GM12875 (cell line): Measurements from ENCODE around the gene IPO9.
"Not testable (repeated sequence)": the region's sequence is repeated elsewhere in the genome, so short reads cannot be mapped to it uniquely, and the experiment has no call there.

Experiments
- H3K4me3 ChIP-seq: one replicate; pipeline ENCODE4 v1.5.1; 2011; ENCODE audit warnings: low read depth, low read length, control low read depth
- TF ChIP-seq, protein P1 (sequence below): IDR thresholded peaks from 2 replicates; pipeline ENCODE4 v1.5.1; 2011; ENCODE audit warnings: low read depth, mild to moderate bottlenecking, control low read depth, inconsistent platforms, low read length, moderate library complexity, borderline replicate concordance; ENCODE audit not compliant: insufficient read depth

Gene IPO9

GRCh38 chr1:201838381-201838780, 9.4 kb downstream of the IPO9 start:
- H3K4me3 ChIP-seq, result no peak overlapping the region
- TF ChIP-seq, protein P1, sequence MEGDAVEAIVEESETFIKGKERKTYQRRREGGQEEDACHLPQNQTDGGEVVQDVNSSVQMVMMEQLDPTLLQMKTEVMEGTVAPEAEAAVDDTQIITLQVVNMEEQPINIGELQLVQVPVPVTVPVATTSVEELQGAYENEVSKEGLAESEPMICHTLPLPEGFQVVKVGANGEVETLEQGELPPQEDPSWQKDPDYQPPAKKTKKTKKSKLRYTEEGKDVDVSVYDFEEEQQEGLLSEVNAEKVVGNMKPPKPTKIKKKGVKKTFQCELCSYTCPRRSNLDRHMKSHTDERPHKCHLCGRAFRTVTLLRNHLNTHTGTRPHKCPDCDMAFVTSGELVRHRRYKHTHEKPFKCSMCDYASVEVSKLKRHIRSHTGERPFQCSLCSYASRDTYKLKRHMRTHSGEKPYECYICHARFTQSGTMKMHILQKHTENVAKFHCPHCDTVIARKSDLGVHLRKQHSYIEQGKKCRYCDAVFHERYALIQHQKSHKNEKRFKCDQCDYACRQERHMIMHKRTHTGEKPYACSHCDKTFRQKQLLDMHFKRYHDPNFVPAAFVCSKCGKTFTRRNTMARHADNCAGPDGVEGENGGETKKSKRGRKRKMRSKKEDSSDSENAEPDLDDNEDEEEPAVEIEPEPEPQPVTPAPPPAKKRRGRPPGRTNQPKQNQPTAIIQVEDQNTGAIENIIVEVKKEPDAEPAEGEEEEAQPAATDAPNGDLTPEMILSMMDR, result no peak

- not testable (repeated sequence) for H3K4me3 ChIP-seq
Observed at GRCh38 chr1:201839089-201839488, 10.1 kb downstream of the IPO9 start.

DNA sequence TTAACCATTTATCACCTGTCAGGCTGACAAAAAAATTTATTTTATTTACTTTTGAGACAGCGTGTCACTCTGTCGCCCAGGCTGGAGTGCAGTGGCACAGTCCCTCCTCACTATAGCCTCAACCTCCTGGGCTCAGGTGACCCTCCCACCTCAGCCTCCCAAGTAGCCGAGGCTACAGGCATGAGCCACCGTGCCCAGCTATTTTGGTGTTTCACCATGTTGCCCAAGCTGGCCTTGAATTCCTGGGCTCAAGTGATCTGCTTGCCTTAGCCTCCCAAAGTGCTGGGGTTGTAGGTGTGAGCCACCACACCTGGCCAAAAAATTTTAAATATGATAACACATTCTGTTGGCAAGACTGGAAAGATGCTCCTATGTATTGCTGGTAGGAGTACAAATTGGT, 11.1 kb downstream of the IPO9 start:
- H3K4me3 ChIP-seq, result no peak overlapping the region
- TF ChIP-seq, protein P1, result no peak

DNA sequence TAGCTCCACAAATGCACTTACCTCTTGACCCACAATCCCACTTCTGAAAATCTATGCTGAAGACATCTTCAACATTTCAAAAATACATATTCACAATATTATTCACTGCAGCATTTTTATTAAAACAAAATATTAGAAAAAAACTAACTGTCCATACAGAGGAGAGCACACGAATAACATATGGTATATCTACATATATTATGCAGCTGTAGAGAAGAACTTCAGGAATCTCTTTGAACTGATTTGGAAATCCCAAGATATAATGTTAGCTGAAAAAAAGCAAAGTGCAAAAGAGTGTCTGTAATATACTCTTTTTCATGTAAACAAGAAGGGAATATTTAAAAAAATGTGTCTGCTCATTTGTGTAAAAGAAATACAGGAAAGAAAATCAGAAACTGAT, 11.5 kb downstream of the IPO9 start:
- no peak overlapping the region for H3K4me3 ChIP-seq
- TF ChIP-seq, protein P1, result no peak

- TF ChIP-seq, protein P1, result no peak
- H3K4me3 ChIP-seq, result no peak overlapping the region
Observed at GRCh38 chr1:201841265-201841912, 12.4 kb downstream of the IPO9 start.

GRCh38 chr1:201842472-201843027, 13.6 kb downstream of the IPO9 start:
- H3K4me3 ChIP-seq, result no peak overlapping the region
- TF ChIP-seq, protein P1, result no peak

DNA sequence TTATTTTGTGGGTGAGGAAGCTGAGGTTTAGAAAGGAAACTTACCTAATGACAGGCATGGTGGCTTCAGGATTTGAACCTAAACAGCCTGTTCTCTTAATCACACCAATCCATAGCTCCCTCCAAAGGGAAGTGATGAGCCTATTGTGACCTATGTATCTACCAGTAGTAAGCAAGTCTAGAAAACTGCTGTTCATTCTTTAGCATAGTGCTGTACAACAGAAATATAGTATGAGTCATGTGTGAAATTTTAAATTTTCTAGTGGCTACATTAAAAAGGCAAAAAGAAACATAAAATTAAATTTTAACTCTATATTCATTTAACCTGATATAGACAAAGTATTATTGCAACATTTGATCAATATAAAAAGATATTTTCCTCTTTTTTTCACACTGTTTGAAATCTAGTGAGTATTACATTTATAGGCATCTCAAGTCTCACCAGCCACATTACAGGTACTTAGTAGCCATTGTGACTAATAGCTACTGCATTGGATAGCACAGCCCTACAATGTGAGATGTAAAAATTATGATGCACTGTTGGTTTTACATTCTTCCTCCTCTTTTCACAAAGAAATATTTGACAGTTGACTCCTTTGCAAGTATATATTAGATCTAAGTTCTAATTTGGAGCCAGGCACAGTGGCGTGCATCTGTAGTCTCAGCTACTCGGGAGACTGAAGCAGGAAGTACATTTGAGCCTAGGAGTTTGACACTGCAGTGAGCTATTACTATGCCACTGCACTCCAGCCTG, 16.6 kb downstream of the IPO9 start:
- TF ChIP-seq, protein P1, result no peak
- no peak overlapping the region for H3K4me3 ChIP-seq
